ENCODE results near the gene SSBP2.
"Not testable (repeated sequence)": the region's sequence is repeated elsewhere in the genome, so short reads cannot be mapped to it uniquely, and the experiment has no call there.

Gene SSBP2

GRCh38 chr5:81418606-81419005 is 332.3 kb downstream of the SSBP2 start:
- no peak for DNase-seq

DNA sequence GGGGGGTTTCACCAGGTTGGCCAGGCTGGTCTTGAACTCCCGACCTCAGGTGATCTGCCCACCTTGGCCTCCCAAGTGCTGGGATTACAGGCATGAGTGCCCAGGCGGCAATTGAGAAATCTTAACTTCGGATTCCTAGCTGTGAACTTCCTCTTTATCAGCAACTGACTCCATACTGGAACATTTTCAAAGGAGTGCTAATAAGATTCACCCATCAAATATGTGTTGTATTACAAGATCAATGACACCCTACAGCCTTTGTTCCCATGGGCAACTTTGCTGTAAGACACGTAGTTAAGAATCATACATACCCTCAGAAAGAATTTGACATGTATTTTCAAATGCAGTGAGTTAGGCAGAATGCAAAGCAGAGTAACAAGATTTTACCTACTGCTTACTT is 333.8 kb downstream of the SSBP2 start:
- DNase-seq: no peak

- DNase-seq: no peak
Measured at GRCh38 chr5:81409896-81410295, 341.0 kb downstream of the SSBP2 start.

GRCh38 chr5:81409361-81409760 is 341.5 kb downstream of the SSBP2 start:
- no peak for DNase-seq

DNA sequence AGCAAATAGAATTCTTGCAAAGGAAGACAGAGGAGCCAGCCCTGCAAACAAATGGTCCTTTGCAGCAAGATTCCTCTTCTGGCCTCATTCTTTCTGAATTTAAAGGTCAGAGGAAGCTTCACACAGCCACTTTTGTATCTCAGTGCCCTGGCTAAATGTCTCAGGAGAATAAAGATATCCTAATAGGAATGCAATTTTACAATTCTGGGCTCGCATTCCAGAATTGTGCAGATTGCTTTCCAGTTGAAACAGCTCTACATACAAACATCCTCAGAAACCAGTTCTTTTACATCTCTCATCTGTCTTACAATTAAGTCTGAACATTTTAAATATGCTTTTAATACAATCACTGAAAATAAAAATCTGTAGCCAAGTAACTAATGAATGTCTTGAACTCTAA is 342.4 kb downstream of the SSBP2 start:
- DNase-seq: no peak

DNA sequence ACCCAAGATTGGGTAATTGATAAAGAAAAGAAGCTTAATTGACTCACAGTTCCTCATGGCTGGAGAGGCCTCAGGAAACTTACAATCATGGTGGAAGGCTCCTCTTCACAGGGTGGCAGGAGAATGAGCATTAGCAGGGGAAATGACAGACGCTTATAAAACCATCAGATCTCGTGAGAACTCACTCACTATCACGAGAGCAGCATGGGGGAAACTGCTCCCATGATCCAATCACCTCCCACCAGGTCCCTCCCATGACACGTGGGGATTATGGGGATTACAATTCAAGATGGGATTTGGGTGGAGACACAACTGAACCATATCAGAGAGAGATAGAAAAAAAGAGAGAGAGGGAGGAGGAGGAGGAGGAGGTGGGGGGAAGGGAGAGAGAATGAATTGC is 343.1 kb downstream of the SSBP2 start:
- not testable (repeated sequence) for DNase-seq

DNA sequence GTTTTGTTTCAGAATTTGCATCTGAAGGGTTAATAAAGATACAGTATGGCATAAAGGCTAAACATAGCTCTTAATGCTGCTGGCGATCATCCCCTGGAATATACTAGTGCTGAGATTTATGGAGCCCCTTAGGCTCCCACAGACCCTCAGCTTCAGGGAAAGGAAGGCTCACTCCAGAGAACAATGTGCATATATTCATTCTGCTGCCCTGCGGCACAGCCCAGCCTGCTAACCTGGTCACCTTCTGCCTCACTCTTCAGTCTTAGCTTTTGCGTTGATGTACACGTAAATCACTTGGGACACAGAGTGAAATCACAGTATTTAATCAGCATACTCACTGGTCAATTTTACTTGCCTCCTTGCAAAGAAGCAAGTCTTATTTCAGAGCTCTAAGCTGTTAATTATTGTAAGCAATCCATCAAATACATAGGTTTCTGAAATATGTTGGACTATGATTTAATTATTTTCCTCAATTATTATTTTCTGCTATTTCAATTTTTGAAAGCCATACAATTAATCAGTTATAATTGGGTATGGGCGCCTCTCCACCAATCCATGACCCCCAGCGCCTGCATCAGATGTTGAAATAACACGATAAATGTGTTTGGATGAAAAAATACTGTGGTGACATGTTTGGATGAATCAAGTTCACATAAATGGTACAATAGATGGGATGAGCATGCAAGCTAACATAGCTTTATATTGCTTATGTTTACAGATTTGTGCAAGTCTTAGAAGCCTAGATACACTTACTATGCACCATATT is 345.6 kb downstream of the SSBP2 start:
- DNase-seq: no peak

- DNase-seq: no peak
Measured at GRCh38 chr5:81402192-81402930, 348.5 kb downstream of the SSBP2 start.

DNA sequence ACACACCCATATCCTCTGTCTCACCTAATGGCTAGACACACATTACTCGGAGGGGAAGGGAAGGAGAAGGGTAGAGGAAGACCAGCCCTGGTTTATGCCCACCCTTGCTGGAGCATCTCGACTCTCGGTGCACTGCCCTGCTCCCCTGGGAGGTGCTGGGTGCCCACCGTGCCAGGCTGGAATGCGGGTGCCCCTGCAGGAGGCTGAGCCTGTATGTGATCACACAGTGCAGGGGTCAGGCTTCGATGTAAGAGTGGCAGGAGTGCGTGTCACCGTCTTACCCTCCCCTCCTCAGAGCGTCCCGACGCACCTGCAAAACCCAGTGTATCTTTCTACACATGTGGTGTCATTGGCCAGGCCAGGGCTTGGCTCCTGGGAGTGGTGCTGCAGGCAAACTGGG is 349.6 kb downstream of the SSBP2 start:
- DNase-seq: no peak

DNA sequence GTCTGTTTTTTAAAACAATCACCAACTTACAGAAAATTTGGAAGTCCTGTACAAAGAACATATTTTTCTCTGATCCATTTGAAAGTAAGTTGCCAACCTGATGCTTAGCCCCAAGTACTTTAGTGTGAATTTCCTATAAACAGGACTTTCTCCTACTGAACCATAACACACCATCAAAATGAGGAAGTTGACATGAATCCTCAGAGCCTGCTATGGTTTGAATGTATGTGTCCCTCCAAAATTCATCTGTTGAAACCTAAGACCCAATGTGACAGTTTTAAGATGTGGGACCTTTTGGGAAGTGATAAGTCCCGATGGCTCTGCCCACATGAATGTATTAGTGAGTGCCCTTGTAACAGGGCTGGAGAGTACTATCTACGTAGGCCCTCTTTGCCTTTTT is 350.5 kb downstream of the SSBP2 start:
- no peak for DNase-seq

GRCh38 chr5:81398741-81399140 is 352.2 kb downstream of the SSBP2 start:
- no peak for DNase-seq

DNA sequence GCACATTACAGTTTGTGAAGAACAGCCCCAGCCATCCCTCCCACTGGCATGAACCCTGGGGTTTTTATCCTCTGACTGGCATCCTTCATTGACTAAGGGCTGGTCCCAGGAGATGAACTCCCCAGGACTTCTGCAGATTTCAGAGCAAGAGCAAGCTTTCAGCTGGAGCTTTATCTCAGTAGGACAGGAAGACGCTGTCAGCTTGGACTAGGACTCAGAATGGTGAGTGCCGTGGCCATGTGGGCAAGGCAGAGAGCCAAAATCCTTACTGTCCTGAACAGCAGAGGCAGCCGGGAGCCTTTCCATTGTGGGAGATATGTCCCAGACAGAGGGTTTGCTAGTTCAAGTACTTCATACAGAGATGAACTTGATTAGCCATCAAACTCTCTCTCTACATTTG is 353.7 kb downstream of the SSBP2 start:
- DNase-seq: peak; percentile 22

DNA sequence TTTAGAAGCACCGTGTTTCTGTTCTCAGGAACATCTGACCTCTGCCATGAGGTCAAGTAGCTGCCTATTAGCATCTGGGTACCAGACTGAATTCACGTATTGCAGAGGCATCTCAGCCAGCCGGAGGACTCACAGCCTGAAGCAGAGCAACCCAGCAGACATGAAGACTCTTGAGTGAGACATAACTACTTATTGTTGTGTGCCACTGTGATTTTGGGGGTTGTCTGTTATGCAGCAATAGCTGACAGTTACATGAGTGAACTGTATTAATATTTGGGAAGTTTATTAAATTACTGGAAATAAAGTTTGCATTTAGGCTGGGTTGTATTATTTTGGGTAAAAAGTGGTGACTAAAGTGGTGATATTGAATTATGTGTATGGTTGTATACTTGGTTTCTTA is 355.6 kb downstream of the SSBP2 start:
- no peak for DNase-seq

DNA sequence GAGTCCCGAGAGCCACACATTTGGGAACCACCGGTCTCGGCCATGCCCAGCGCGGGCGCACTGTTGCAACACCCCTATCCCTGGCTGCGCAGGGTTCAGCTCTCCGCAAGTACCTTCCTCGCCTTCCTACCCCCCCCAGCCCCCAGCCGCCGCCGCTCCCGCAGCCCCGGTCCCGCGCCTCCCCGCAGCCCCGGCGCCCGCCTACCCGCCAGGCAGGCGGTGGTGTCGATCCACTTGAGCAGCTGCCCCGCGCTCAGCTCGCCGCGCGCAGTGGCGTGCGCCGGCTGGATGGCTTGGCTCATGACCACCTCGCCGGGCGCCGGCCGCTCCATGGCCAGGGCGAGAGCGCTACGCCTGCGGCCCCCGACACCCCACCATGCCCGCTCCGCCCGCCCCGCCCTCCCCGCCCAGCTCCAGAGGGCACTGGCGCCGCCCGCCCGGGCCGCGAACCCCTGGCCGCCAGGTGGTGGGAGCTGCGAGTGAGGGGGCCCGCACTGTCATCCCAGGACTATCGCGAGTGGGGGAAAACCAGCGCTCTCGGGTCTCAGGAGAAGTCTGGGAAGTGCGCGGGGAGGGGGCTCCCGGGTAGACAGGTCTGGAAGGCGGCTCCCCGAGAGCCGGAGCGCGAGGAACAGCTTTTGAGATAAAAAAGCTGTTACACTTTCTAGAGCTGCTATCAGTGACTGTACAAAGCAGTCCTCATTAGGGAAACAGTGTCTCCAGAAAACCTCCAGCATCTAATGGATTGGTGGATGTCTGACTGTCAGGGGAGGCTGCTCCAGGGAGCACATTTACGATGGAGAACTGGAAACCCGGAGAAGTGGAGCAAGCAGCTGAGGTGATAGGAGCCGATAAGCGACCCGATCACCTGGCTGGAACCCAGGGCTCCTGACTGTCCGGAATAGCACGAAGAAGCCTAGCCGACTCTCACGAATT is 356.8 kb downstream of the SSBP2 start, which contains the start of gene ACOT12:
ACOT12 (minus strand) TSS at position 352 of the 936 bp plus-strand sequence; CDS start at position 332, 20 bp downstream.
- DNase-seq: peak; percentile 56

DNA sequence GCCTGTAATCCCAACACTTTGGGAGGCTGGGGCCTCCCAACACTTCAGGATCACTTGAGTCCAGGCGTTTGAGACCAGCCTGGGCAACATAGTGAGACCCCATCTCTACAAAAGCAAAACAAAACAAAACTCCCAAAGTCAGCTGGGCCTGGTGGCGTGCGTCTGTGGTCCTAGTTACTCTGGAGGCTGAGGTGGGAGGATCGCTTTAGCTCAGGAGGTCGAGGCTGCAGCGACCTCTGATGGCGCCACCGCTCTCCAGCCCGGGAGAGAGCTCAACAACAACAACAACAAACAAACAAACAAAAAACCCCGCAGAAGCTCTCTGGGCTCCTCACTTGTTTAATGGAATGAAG is 357.5 kb downstream of the SSBP2 start:
- DNase-seq: no peak

GRCh38 chr5:81389025-81389424 is 361.9 kb downstream of the SSBP2 start:
- DNase-seq: no peak

DNA sequence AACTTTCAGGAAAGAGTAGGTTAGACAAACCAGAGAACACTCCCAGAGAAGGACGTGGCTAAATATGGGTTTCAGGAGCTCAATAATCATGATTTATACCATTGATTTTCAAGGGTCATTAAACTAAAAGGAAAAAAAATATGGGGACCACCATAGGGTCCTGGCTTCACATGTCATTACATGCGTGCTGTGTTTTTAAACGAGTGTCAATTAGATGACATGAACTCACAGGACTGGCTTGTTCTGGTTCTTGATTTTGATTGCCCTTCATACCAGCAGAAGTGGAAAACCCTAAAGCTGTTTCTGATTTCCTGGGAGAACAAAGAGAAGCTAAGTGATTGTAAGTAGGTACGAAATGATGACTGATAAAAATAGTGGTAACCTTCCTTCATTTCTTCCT is 362.7 kb downstream of the SSBP2 start:
- DNase-seq: no peak

- DNase-seq: no peak
Measured at GRCh38 chr5:81383867-81384266, 367.0 kb downstream of the SSBP2 start.

- no peak for DNase-seq
Measured at GRCh38 chr5:81371354-81371876, 379.5 kb downstream of the SSBP2 start.

- DNase-seq: no peak
Measured at GRCh38 chr5:81370912-81371311, 380.0 kb downstream of the SSBP2 start.

GRCh38 chr5:81365541-81365940 is 385.4 kb downstream of the SSBP2 start:
- no peak for DNase-seq

DNA sequence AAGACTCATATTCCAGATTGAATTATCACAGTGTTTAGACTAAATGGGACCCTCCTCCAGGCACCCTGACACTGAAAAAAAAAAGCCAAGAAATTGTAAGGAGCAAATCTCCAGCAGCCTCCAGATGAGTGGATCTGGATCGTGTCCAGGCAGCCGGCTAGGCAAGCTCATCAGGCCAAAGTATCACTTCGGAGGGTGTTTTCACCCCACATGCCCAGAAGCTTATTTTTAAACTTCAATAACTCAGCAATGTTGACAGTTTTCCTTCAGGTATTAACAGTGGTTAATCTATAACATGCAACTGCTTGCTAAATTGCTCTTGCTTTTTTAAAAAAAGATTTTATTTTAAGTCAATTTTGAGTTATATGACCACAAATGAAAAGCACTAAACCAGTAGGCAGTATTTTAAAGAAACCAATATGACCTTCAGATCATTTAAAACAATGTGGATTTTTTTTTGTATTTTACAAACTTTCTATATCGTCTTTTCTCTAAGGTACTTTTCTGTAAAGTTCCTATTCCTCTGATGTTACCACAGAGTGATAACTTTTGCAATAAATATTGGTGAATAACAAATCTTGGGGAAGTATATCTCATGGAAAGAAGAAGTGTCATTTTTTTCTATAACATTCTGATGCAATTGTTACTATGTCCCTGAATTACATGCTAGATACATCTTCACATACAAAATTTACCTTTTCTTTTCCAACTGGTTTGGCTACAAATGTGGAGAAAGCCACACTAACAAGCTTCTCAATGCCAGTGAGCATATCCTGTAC is 387.6 kb downstream of the SSBP2 start:
- no peak for DNase-seq
